Endothelial cell of umbilical vein (primary cell): ENCODE data around the gene SH3GL3. TPM values are rescaled to one million over a fixed set of nuclear protein-coding genes. Genes with fewer than 3 reads are reported as not detected.

Source experiments
- BruUV-seq: library from RNA; stranded (reverse); fragments of 400-500 nt; replicated peaks from 2 replicates; lab custom pipeline; 2021; lab: Mats Ljungman, UMichigan
- CTCF ChIA-PET: fragments of 300-600, 350-600 bp; sonication (Branson Sonifier 250); formaldehyde crosslinking; loops from one replicate; lab custom pipeline; 2021; ENCODE audit warnings: antibody characterized with exemption, inconsistent platforms; lab: Charles Lee
- POLR2A ChIA-PET: fragments of 300-600, 350-600 bp; sonication (Branson Sonifier 250); formaldehyde crosslinking; loops from one replicate; lab custom pipeline; 2021; ENCODE audit warnings: antibody characterized with exemption, inconsistent platforms; lab: Charles Lee
- DNase-seq: peaks from one replicate; pipeline ENCODE4 v3.0.0-alpha.2; 2011; ENCODE audit warnings: low read depth, low spot score
- FAIRE-seq: peaks from 2 replicates; lab custom pipeline; 2011; peaks lifted over from hg19 to GRCh38; lab: Jason Lieb, UNC
- H2AFZ ChIP-seq: 2 replicates; pipeline ENCODE4 v1.6.0; 2012; ENCODE audit warnings: low read depth, low read length, control low read depth, inconsistent platforms
- H3K27ac ChIP-seq: 2 replicates; pipeline ENCODE4 v1.5.1; 2011; ENCODE audit warnings: low read depth, mild to moderate bottlenecking, control low read depth, low read length, moderate library complexity; ENCODE audit not compliant: insufficient read depth
- H3K27me3 ChIP-seq, 2 experiments: 2 replicates each; pipeline versions ENCODE4 v1.6.0 to v1.6.1; 2011; ENCODE audit warnings: low read length in 2 of 2, mixed read lengths in 1 of 2; ENCODE audit not compliant: control insufficient read depth in 2 of 2, insufficient read depth in 2 of 2
- H3K36me3 ChIP-seq, 2 experiments: 2 replicates in 1 of 2; 3 replicates in 1 of 2; pipeline ENCODE4 v1.5.1; 2011; ENCODE audit warnings: low read length in 2 of 2, mild to moderate bottlenecking in 1 of 2, moderate library complexity in 1 of 2; ENCODE audit not compliant: control insufficient read depth in 2 of 2, insufficient read depth in 2 of 2; ENCODE audit errors: extremely low read depth in 1 of 2
- H3K4me1 ChIP-seq: 3 replicates; pipeline ENCODE4 v1.5.1; 2011; ENCODE audit warnings: mild to moderate bottlenecking, low read length; ENCODE audit not compliant: control insufficient read depth, insufficient read depth; ENCODE audit errors: extremely low read depth
- H3K4me2 ChIP-seq: 2 replicates; pipeline ENCODE4 v1.6.1; 2011; ENCODE audit warnings: low read length, control low read depth, mixed read lengths; ENCODE audit not compliant: insufficient read depth
- H3K4me3 ChIP-seq, 3 experiments: fragments of 200-600 bp in 1 of 3; sonication (generic), shearing (Covaris generic) in 1 of 3; replicated peaks in 1 of 3; 2 replicates each; pipeline ENCODE4 v1.5.1; 2011 to 2016; ENCODE audit warnings: control low read depth in 3 of 3, low read length in 3 of 3, mild to moderate bottlenecking in 2 of 3, inconsistent platforms in 1 of 3, low read depth in 1 of 3, moderate library complexity in 1 of 3; ENCODE audit not compliant: insufficient read depth in 1 of 3
- H3K79me2 ChIP-seq: 2 replicates; pipeline ENCODE4 v1.6.0; 2012; ENCODE audit warnings: low read length, inconsistent platforms; ENCODE audit not compliant: control insufficient read depth, insufficient read depth
- H3K9ac ChIP-seq: replicated peaks from 2 replicates; pipeline ENCODE3; 2011; ENCODE audit warnings: low read length, control low read depth; ENCODE audit not compliant: insufficient read depth; ENCODE audit errors: extremely low read depth
- H3K9me1 ChIP-seq: replicated peaks from 3 replicates; pipeline ENCODE4 v1.6.0; 2011; ENCODE audit warnings: mild to moderate bottlenecking, low read length; ENCODE audit not compliant: control insufficient read depth, insufficient read depth; ENCODE audit errors: extremely low read depth
- H3K9me3 ChIP-seq: replicated peaks from 2 replicates; pipeline ENCODE4 v1.5.1; 2012; ENCODE audit warnings: low read length, inconsistent platforms; ENCODE audit not compliant: control insufficient read depth, insufficient read depth
- H4K20me1 ChIP-seq: replicated peaks from 2 replicates; pipeline ENCODE3; 2011; ENCODE audit warnings: mild to moderate bottlenecking, low read length; ENCODE audit not compliant: control insufficient read depth, insufficient read depth; ENCODE audit errors: extremely low read depth
- CTCF ChIP-seq, 2 donors: IDR thresholded peaks; 1 replicate in 1 of 2; 2 replicates in 1 of 2; pipeline ENCODE4 v1.5.1; 2011; ENCODE audit warnings: low read length in 2 of 2, mild to moderate bottlenecking in 2 of 2, moderate library complexity in 2 of 2, control low read depth in 1 of 2, inconsistent platforms in 1 of 2, low read depth in 1 of 2; ENCODE audit not compliant: insufficient read depth in 1 of 2; ENCODE audit errors: extremely low read depth in 1 of 2
- FOS ChIP-seq: IDR thresholded peaks from 2 replicates; pipeline ENCODE4 v1.6.1; 2011; ENCODE audit warnings: mild to moderate bottlenecking, low read length, moderate library complexity, borderline replicate concordance; ENCODE audit not compliant: insufficient read depth
- GATA2 ChIP-seq: IDR thresholded peaks from 2 replicates; pipeline ENCODE4 v1.7.0; 2011; ENCODE audit warnings: low read depth, mild to moderate bottlenecking, moderate library complexity, mixed read lengths, low read length; ENCODE audit not compliant: insufficient read length, insufficient read depth
- MAX ChIP-seq: IDR thresholded peaks from 2 replicates; pipeline ENCODE4 v1.6.1; 2011; ENCODE audit not compliant: insufficient read depth, insufficient read length
- MYC ChIP-seq: IDR thresholded peaks from one replicate; pipeline ENCODE4 v1.6.1; 2011; ENCODE audit warnings: mild to moderate bottlenecking, low read depth, low read length
- POLR2AphosphoS5 ChIP-seq: IDR thresholded peaks from 2 replicates; pipeline ENCODE4 v1.6.1; 2012; ENCODE audit warnings: low read depth, mild to moderate bottlenecking, control low read depth, low read length, moderate library complexity; ENCODE audit not compliant: insufficient read depth
- dilution Hi-C: fragments of 300-500 bp; cut with MboI; formaldehyde crosslinking; loops from one replicate; pipeline ENCODE4 v1.15.0; 2019; ENCODE audit warnings: low sequenced_read_pairs; ENCODE audit not compliant: extremely low pct_ligation_motif_present
- intact Hi-C: fragments of 100-400 bp; cut with micrococcal nuclease; formaldehyde crosslinking; loops from one replicate; pipeline ENCODE4 v1.10.0; 2022
- polyA plus RNA-seq, 4 experiments: library from polyadenylated mRNA; depleted of rRNA in 3 of 4; stranded (reverse) in 3 of 4; unstranded in 1 of 4; fragments of >200 nt; gene quantifications; 2 replicates each; pipeline versions ENCODE4 v1.2.1 to v1.2.3, GENCODE V29; 2011 to 2012; ENCODE audit warnings: missing spikeins in 1 of 4
- total RNA-seq: library from RNA; stranded (reverse); gene quantifications from 2 replicates; pipeline ENCODE4 v1.2.3, GENCODE V29; 2021

Gene SH3GL3
- total and polyA plus RNA-seq, 2 donors (not counting 3 experiments of a cell fraction or from before 2014, with no cell fraction given): not detected

- dilution Hi-C loops: no loop called here
- intact Hi-C loops: no loop called here
- Histone ChIP-seq H3K4me1 (no peaks in the 10 kb centered on the region), H3K36me3 (no peaks in the 10 kb centered on the region), H3K4me3 (no peak overlapping the region), H2AFZ (no peak overlapping the region), H3K9ac (no peak overlapping the region), H3K4me2 (no peak overlapping the region), H3K27me3 (no peaks in the 10 kb centered on the region), H4K20me1 (no peaks in the 10 kb centered on the region), H3K27ac (no peak overlapping the region), H3K9me1 (no peaks in the 10 kb centered on the region), H3K9me3 (no peaks in the 10 kb centered on the region), H3K79me2 (no peaks in the 10 kb centered on the region)
- POLR2A ChIA-PET: no interaction called here
- CTCF ChIA-PET: no interaction called here
- no TSS peak for BruUV-seq
- DNase-seq (no peak), FAIRE-seq (no peak)
- TF ChIP-seq FOS (no peak), GATA2 (no peak), CTCF (IDR thresholded peaks at IDR 0.05; ENCODE audit: extremely low read depth in 1 of 2, insufficient read depth in 1 of 2, low read depth in 1 of 2, low read length in 2 of 2) (no peak), POLR2AphosphoS5 (no peak), MYC (no peak), MAX (no peak)
These were observed 98.8 kb downstream of the SH3GL3 start for GRCh38 chr15:83545804-83546511.
